Measurements from ENCODE around the gene TOGARAM1. TPM values are rescaled to one million over a fixed set of nuclear protein-coding genes. Genes with fewer than 3 reads are reported as not detected.
A peak's percentile ranks its signal among the peaks of the same experiment; 100 is the strongest.

The TOGARAM1 gene
- total RNA-seq, 2 experiments from 2014 or later = 6.5 to 6.6 TPM

DNA sequence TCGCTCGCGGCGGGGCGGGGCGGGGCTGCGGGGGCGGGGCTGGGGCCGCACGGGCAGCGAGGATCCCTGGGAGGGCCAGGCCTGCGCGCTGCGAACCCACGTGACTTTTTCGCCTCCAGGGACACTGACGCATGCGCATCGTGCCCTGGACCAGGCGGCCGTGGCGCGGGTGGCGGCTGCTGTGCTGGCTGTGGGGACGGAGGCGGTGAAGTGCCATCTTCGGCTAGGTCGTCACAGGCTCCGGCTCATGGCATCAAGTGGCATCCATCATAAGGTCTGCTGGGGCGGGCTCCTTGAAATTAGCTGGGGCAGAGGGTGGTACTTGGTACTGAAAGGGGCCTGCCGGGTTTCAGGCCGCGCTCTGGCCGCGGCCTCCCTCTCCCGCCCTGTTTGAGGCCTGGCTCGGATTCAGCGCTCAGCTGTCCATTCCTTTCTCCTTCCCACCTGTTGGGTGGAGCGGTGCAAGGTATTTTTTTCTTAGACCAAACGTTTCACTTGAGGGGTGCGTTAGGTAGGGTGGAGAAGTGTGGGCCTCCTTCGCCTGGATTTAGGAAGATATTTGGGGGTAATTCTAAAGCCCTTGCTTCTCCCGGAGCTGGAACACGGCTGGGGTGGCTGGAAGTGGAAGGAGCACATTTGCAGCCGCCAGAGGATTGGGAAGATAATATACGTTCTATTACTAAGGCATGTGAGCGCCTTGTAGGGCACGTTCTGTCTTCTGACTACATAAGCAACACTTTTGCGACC is 122.2 kb downstream of the TOGARAM1 start, which contains the start of gene PRPF39:
PRPF39 (plus strand) TSS at position 141 of the 747 bp plus-strand sequence. CDS start 11,124 bp downstream, outside the sequence.
- DNase-seq = peak; percentile 96
- peak within 1 kb of the TSS; percentile 95 for H3K4me3 Mint-ChIP-seq

DNA sequence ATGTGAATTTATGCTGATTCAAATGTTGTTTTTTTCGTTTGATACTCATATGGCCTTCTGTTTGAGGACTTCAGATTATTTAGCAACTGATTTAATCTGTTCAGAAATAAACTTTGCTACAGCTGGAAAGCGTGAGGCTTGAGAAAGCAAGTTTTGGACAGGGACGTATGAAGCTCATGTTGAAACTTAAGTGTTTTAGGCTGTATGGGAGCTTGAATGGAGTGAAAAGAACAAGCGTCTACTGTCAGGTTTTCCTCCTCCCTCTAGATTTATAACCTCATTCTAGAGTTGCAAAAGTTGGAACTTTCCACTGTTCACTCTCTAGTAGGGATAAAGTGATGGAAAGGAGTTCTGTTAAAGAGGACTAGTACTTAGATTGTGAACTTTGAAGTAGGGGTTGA is 123.0 kb downstream of the TOGARAM1 start:
- ChIA-PET POLR2A (interaction anchor here (0.7 to 4.6 kb wide), 13 partner anchors 9 to 238 kb away, joined by 3 to 62 read pairs (median 6); partner anchors contain the start of genes FANCM, FKBP3, KLHL28 and MIS18BP1), CTCF (interaction anchor here (1.0 to 1.3 kb wide), 3 partner anchors 12 to 122 kb away, joined by 3 to 6 read pairs (median 3); partner anchors contain the start of gene FANCM)
- no peak for DNase-seq
- Mint-ChIP-seq H3K4me3 (peak overlapping the region; percentile 95), H3K36me3 (ENCODE audit: low read depth) (peaks cover 14% of the 10 kb centered on the region), H3K27ac (peak overlapping the region; percentile 89), H3K4me1 (peaks cover 58% of the 10 kb centered on the region), H3K9me3 (no peaks in the 10 kb centered on the region), H3K27me3 (no peaks in the 10 kb centered on the region)

More for the DNA sequence above, 122.2 kb downstream of the TOGARAM1 start, which contains the start of gene PRPF39:
- Mint-ChIP-seq H3K27ac (peak within 1 kb of the TSS; percentile 89), H3K36me3 (ENCODE audit: low read depth) (peaks cover 14% of the 10 kb centered on the region), H3K27me3 (no peaks in the 10 kb centered on the region), H3K4me1 (peaks cover 50% of the 10 kb centered on the region), H3K9me3 (no peaks in the 10 kb centered on the region)
- POLR2A ChIA-PET = interaction anchor here (0.7 to 4.6 kb wide), 14 partner anchors 10 to 237 kb away, joined by 3 to 62 read pairs (median 6); partner anchors contain the start of genes FANCM, FKBP3, KLHL28 and MIS18BP1
- CTCF ChIA-PET = interaction anchor here (0.6 to 1.3 kb wide), 3 partner anchors 52 to 168 kb away, joined by 3 read pairs; partner anchors contain the start of gene FANCM

DNA sequence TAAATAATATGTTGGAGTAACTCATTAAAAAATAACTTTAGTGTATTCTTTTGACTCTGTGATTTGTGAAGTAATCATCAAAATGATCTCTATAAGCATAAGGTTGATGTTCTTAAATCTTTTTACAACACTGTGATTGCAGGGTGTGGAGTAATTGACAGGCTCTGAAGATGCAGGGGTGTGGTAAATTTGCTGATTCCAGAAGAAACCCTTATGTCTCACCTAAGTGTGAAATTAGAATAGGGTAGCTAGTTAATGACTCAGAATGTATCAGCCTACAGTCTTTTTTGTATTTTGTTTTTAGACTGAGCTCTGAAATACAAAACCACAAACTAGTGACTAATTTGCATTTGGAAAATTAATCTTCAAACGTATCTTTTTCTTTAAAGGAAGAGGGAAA is 127.8 kb downstream of the TOGARAM1 start:
- no peak for DNase-seq
- Mint-ChIP-seq H3K4me3 (no peak overlapping the region), H3K36me3 (ENCODE audit: low read depth) (peaks cover 27% of the 10 kb centered on the region), H3K27me3 (no peaks in the 10 kb centered on the region), H3K9me3 (no peaks in the 10 kb centered on the region), H3K4me1 (peaks cover 69% of the 10 kb centered on the region), H3K27ac (peak overlapping the region; percentile 56)
- ChIA-PET POLR2A (interaction anchor here (1.6 to 2.2 kb wide), 2 partner anchors 27 to 127 kb away, joined by 4 to 11 read pairs; partner anchors contain the start of genes KLHL28 and TOGARAM1), CTCF (interaction anchor here (1.5 kb wide), 1 partner anchor 129 kb away, joined by 3 read pairs; no protein-coding TSS in a partner anchor)

DNA sequence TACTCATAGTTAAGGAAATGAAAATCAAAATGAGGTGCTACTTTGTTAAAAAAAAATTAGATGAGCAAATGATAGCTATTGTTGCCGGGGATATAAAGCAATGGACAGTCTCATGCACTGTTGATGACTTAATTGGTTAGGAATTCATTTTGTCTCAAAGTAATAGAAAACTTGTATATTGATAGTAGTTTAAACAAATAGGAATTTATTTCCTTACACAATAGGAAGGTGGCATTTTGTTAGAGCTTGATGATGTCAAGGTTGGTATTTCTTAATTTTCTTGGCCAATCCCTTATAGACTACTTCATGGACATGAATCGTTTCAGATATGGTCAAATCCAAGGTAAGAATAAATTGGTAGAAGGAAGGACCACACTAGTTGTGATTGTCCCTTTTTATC is 129.7 kb downstream of the TOGARAM1 start:
- no peak for DNase-seq
- Mint-ChIP-seq H3K27me3 (no peaks in the 10 kb centered on the region), H3K4me3 (no peak overlapping the region), H3K27ac (no peak overlapping the region), H3K9me3 (no peaks in the 10 kb centered on the region), H3K36me3 (ENCODE audit: low read depth) (peaks cover 39% of the 10 kb centered on the region), H3K4me1 (peaks cover 54% of the 10 kb centered on the region)
- ChIA-PET CTCF (no interaction called here), POLR2A (interaction anchor here (1.0 kb wide), 1 partner anchor 162 kb away, joined by 4 read pairs; no protein-coding TSS in a partner anchor)

DNA sequence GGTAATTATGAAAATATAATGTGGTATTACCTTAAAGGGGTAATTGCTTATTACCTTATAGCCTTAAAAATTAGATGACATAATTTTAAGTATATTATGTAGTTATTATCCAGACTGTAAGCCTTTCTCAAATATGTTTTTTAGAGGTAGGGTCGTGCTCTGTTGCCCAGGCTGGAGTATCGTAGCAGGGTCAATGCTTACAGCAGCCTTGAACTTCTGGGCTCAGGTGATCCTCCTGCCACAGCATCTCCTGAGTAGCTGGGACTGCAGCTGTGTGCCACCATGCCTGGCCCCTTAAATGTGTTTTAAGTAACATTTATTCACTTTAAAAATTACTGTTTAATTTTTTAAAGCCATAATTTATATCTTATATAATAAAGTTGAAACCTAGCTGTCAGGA is 132.3 kb downstream of the TOGARAM1 start:
- H3K27me3 Mint-ChIP-seq = no peaks in the 10 kb centered on the region
- ChIA-PET CTCF (no interaction called here), POLR2A (interaction anchor here (1.7 kb wide), 1 partner anchor 10 kb away, joined by 8 read pairs; no protein-coding TSS in a partner anchor)
- no peak overlapping the region for H3K4me3 Mint-ChIP-seq
- H3K4me1 Mint-ChIP-seq = peaks cover 31% of the 10 kb centered on the region
- H3K9me3 Mint-ChIP-seq = no peaks in the 10 kb centered on the region
- no peak overlapping the region for H3K27ac Mint-ChIP-seq
- DNase-seq = no peak
- peaks cover 56% of the 10 kb centered on the region for H3K36me3 Mint-ChIP-seq (ENCODE audit: low read depth)

DNA sequence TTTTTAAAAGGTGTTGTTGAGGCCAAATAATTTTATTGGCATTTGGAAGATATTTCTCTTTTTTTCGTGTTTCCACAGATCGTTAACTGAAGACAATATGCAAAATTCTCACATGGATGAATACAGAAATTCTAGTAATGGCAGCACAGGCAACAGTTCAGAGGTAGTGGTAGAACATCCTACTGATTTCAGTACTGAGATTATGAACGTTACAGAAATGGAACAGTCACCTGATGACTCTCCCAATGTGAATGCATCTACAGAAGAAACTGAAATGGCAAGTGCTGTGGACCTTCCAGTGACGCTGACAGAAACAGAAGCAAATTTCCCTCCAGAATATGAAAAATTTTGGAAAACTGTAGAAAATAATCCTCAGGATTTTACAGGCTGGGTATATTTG is 133.2 kb downstream of the TOGARAM1 start:
- CTCF ChIA-PET = no interaction called here
- Mint-ChIP-seq H3K4me1 (peaks cover 22% of the 10 kb centered on the region), H3K27ac (no peak overlapping the region), H3K4me3 (no peak overlapping the region), H3K27me3 (no peaks in the 10 kb centered on the region), H3K36me3 (ENCODE audit: low read depth) (peaks cover 63% of the 10 kb centered on the region), H3K9me3 (no peaks in the 10 kb centered on the region)
- POLR2A ChIA-PET = interaction anchor here (1.7 kb wide), 1 partner anchor 11 kb away, joined by 8 read pairs; no protein-coding TSS in a partner anchor
- DNase-seq = no peak

DNA sequence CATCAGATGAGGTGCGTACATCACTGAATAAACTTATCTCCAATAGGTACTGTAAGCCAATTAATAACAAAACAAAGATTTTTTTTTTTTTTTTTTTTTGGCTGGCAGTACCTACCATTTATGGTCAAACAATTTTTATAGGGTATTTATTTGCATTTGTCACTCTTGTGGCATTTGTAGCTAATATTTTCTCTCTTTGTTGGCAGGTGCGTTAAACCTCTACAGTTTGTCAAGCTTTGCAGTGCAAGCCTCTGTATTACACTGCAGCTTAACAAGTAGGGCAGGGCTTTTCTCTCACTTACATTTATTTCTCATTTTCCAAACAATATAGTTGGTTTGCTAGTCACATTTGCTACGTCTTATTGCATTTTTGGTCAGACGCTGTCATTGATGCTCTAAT is 134.2 kb downstream of the TOGARAM1 start:
- H3K4me1 Mint-ChIP-seq = peaks cover 12% of the 10 kb centered on the region
- H3K27ac Mint-ChIP-seq = no peak overlapping the region
- H3K27me3 Mint-ChIP-seq = no peaks in the 10 kb centered on the region
- no peak for DNase-seq
- H3K9me3 Mint-ChIP-seq = no peaks in the 10 kb centered on the region
- CTCF ChIA-PET = no interaction called here
- POLR2A ChIA-PET = no interaction called here
- H3K4me3 Mint-ChIP-seq = no peak overlapping the region
- H3K36me3 Mint-ChIP-seq (ENCODE audit: low read depth) = peaks cover 71% of the 10 kb centered on the region

DNA sequence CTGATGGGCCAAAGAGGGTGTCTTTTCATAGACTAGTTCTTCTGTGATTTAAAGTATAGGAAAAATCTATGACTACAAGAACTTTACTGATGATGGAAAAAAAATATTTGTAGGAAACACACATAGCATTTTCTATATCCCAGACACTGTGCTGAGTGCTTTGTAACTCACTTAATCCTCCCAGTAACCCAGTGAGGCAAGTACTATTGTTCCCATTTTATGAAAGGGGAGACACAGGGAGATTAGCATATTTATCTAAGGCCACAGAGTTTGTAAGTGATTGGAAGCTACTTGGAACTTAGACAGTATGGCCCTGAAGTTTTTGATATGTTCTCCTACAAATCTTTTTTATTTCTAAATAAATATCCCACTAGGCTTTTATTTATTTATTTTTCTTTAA is 141.8 kb downstream of the TOGARAM1 start:
- H3K4me3 Mint-ChIP-seq = no peak overlapping the region
- peaks cover 71% of the 10 kb centered on the region for H3K36me3 Mint-ChIP-seq (ENCODE audit: low read depth)
- no peak overlapping the region for H3K27ac Mint-ChIP-seq
- H3K27me3 Mint-ChIP-seq = no peaks in the 10 kb centered on the region
- ChIA-PET POLR2A (no interaction called here), CTCF (no interaction called here)
- no peaks in the 10 kb centered on the region for H3K9me3 Mint-ChIP-seq
- no peaks in the 10 kb centered on the region for H3K4me1 Mint-ChIP-seq
- no peak for DNase-seq

DNA sequence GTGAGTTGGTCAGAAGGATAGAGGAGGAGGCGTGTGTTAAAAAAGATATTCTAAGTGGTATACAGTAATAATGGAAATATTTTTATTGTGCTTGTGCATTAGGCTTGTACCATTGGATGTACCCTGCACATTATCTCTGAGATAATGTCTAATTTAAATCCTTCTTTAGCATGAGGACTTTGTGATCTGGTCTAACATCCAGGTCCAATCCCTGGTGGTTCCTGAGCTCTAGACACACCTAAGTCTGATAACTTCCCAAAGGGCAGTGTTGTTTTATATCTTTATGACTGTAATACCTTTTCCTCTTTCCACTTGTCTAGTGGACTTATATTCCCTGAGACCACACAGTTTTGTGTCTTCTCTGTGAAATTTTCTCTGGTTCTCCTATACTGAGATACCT is 142.6 kb downstream of the TOGARAM1 start:
- Mint-ChIP-seq H3K4me1 (no peaks in the 10 kb centered on the region), H3K27me3 (no peaks in the 10 kb centered on the region), H3K9me3 (no peaks in the 10 kb centered on the region), H3K36me3 (ENCODE audit: low read depth) (peaks cover 69% of the 10 kb centered on the region), H3K4me3 (no peak overlapping the region), H3K27ac (no peak overlapping the region)
- POLR2A ChIA-PET = interaction anchor here (0.6 kb wide), 1 partner anchor 19 kb away, joined by 3 read pairs; no protein-coding TSS in a partner anchor
- CTCF ChIA-PET = no interaction called here
- DNase-seq = no peak

DNA sequence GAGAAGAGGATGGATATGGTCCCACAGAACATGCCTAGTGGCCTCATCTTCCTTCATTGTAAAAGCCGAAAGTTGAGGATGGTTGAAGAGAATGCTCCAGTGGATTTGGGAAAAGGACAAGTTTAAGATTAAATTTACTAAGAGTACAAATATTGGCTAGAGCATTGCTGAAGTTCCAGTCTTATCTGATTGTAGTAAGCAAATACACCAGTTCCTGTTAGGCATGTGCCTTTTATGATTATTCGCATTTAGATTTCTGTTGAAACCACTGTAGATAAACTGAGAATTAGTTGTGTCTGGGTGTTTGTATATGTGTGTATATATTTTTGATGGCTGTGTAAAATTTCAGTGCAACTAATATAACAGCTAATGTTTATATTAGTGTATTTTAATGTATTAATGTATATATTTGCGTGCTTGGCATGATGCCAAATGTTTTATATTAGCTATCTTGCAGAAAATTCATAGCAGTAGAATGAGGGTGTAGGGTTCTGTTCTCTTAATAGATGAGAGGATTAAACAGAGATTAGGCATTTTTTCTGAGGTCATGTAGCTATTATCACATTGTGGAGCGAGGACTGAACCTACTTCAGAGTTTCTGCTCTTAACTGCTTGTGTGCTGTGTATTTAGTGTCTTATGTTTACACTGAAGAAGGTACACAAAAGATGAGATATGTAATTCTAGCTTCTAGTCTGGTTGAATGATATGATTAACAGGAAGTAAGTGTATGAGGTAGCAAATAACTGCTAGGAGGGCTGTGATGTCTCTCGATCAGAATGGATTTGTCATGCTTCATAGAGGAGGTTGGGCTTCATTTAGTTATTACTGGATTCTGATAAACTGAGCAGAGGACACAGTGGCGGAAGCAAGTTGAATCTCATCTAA is 151.1 kb downstream of the TOGARAM1 start:
- Mint-ChIP-seq H3K27me3 (no peaks in the 10 kb centered on the region), H3K4me3 (no peak overlapping the region), H3K4me1 (peaks cover 10% of the 10 kb centered on the region), H3K36me3 (ENCODE audit: low read depth) (peaks cover 54% of the 10 kb centered on the region), H3K27ac (peak overlapping the region; percentile 38), H3K9me3 (no peaks in the 10 kb centered on the region)
- ChIA-PET CTCF (no interaction called here), POLR2A (interaction anchor here (0.8 to 1.5 kb wide), 4 partner anchors 18 to 28 kb away, joined by 3 to 7 read pairs (median 4); partner anchors contain the start of gene FANCM)
- no peak for DNase-seq

DNA sequence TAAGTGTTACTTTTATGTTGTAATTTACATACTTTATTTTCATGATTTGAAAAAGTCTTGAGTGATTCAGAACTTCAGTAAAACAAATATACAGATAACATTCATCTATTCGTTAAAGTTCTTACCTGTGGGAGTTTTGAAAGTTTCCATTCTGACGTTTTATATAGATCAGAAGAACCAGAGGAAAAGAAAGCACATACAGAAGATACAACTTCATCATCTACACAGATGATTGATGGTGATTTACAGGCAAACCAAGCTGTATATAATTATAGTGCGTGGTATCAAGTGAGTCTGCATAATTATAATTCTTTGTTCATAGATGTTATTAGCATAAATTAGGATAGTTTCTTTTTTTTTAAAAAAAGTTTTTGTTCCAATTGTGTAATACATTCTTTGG is 152.3 kb downstream of the TOGARAM1 start:
- Mint-ChIP-seq H3K36me3 (ENCODE audit: low read depth) (peaks cover 52% of the 10 kb centered on the region), H3K9me3 (no peaks in the 10 kb centered on the region), H3K27me3 (no peaks in the 10 kb centered on the region), H3K27ac (no peak overlapping the region), H3K4me1 (peaks cover 10% of the 10 kb centered on the region), H3K4me3 (no peak overlapping the region)
- CTCF ChIA-PET = no interaction called here
- DNase-seq = no peak
- POLR2A ChIA-PET = interaction anchor here (1.2 to 1.5 kb wide), 2 partner anchors 21 to 29 kb away, joined by 3 to 7 read pairs; no protein-coding TSS in a partner anchor

DNA sequence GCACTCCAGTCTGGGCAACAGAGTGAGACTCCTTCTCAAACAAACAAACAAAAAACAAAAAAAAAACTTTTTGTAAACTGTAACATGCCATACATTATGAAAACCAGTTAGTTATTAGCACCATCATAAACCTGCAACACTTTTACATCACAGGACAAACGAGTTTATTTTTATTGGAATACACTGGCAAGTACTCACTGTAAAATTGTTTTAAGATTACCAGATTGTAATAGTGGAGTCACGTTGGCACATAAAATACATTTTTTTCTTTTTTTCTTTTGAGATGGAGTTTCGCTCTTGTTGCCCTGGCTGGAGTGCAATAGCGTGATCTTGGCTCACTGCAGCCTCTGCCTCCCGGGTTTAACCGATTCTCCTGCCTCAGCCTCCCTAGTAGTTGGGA is 156.6 kb downstream of the TOGARAM1 start:
- POLR2A ChIA-PET = interaction anchor here (1.0 kb wide), 1 partner anchor 10 kb away, joined by 3 read pairs; no protein-coding TSS in a partner anchor
- Mint-ChIP-seq H3K36me3 (ENCODE audit: low read depth) (peaks cover 61% of the 10 kb centered on the region), H3K27me3 (no peaks in the 10 kb centered on the region), H3K27ac (no peak overlapping the region), H3K4me1 (peaks cover 5% of the 10 kb centered on the region), H3K4me3 (no peak overlapping the region), H3K9me3 (no peaks in the 10 kb centered on the region)
- CTCF ChIA-PET = no interaction called here
- no peak for DNase-seq
